NCI-H82 (cell line): Measurements from ENCODE around the gene EPHB6.

Experiments used
- DNase-seq: peaks from one replicate; lab custom pipeline; 2025; lab: John Stamatoyannopoulos, UW

The EPHB6 gene

GRCh38 chr7:142833174-142834048 is 21.5 kb upstream of the EPHB6 start:
- DNase-seq, result peak; percentile 8

GRCh38 chr7:142835487-142835886 is 19.4 kb upstream of the EPHB6 start:
- no peak for DNase-seq

- no peak for DNase-seq
Measured at GRCh38 chr7:142836426-142836825, 18.4 kb upstream of the EPHB6 start.

- no peak for DNase-seq
Measured at GRCh38 chr7:142838461-142839213, 16.2 kb upstream of the EPHB6 start.

- DNase-seq, result no peak
Measured at GRCh38 chr7:142842251-142842766, 12.6 kb upstream of the EPHB6 start.

GRCh38 chr7:142847353-142847752 is 7.5 kb upstream of the EPHB6 start:
- no peak for DNase-seq

GRCh38 chr7:142851269-142851668 is 3.6 kb upstream of the EPHB6 start:
- no peak for DNase-seq

GRCh38 chr7:142851919-142852318 is 3.0 kb upstream of the EPHB6 start:
- no peak for DNase-seq

- peak; percentile 84 for DNase-seq
Measured at GRCh38 chr7:142853739-142854371, 1.0 kb upstream of the EPHB6 start.

GRCh38 chr7:142855114-142855743 is 353 bp downstream of the EPHB6 start:
- DNase-seq, result peak; percentile 32

GRCh38 chr7:142855756-142856564 is 1.1 kb downstream of the EPHB6 start:
- DNase-seq, result no peak

- DNase-seq, result no peak
Measured at GRCh38 chr7:142856565-142857245, 1.8 kb downstream of the EPHB6 start.

GRCh38 chr7:142857625-142858024 is 2.7 kb downstream of the EPHB6 start:
- no peak for DNase-seq

GRCh38 chr7:142859411-142859810 is 4.5 kb downstream of the EPHB6 start:
- no peak for DNase-seq

- no peak for DNase-seq
Measured at GRCh38 chr7:142859829-142860228, 5.0 kb downstream of the EPHB6 start.

- no peak for DNase-seq
Measured at GRCh38 chr7:142860968-142861367, 6.1 kb downstream of the EPHB6 start.

- no peak for DNase-seq
Measured at GRCh38 chr7:142862351-142862750, 7.5 kb downstream of the EPHB6 start.

- no peak for DNase-seq
Measured at GRCh38 chr7:142862786-142863400, 8.0 kb downstream of the EPHB6 start.

- DNase-seq, result no peak
Measured at GRCh38 chr7:142863891-142864685, 9.2 kb downstream of the EPHB6 start.
